H9 (cell line): Measurements from ENCODE around the gene SLC2A5. TPM values are rescaled to one million over a fixed set of nuclear protein-coding genes. Genes with fewer than 3 reads are reported as not detected.

Source experiments
- DNase-seq: peaks from one replicate; pipeline ENCODE4 v3.0.0-alpha.2; 2017
- H2AFZ ChIP-seq: one replicate; pipeline ENCODE4 v1.6.1; 2013; ENCODE audit warnings: mild to moderate bottlenecking, low read length, control low read depth, moderate library complexity
- H2AK5ac ChIP-seq: 2 replicates; pipeline ENCODE4 v1.6.1; 2013; ENCODE audit warnings: low read length, control low read depth, mixed read lengths; ENCODE audit not compliant: insufficient read length
- H2BK120ac ChIP-seq: one replicate; pipeline ENCODE4 v1.6.1; 2013; ENCODE audit warnings: low read depth, mild to moderate bottlenecking, low read length, control low read depth, inconsistent platforms; ENCODE audit not compliant: poor library complexity, severe bottlenecking
- H2BK12ac ChIP-seq: 2 replicates; pipeline ENCODE4 v1.6.1; 2013; ENCODE audit warnings: low read length, control low read depth, mixed read lengths, low read depth; ENCODE audit not compliant: insufficient read length
- H2BK15ac ChIP-seq: 2 replicates; pipeline ENCODE4 v1.6.1; 2013; ENCODE audit warnings: low read depth, low read length, control low read depth
- H2BK20ac ChIP-seq: one replicate; pipeline ENCODE4 v1.6.1; 2013; ENCODE audit warnings: low read depth, mild to moderate bottlenecking, low read length, control low read depth, inconsistent platforms; ENCODE audit not compliant: poor library complexity, severe bottlenecking
- H2BK5ac ChIP-seq: 2 replicates; pipeline ENCODE4 v1.6.1; 2013; ENCODE audit warnings: low read length, control low read depth, mixed read lengths; ENCODE audit not compliant: insufficient read length
- H3K14ac ChIP-seq: 2 replicates; pipeline ENCODE4 v1.6.1; 2013; ENCODE audit warnings: low read length, control low read depth; ENCODE audit not compliant: insufficient read depth
- H3K18ac ChIP-seq: 2 replicates; pipeline ENCODE4 v1.6.1; 2013; ENCODE audit warnings: low read depth, mild to moderate bottlenecking, mixed read lengths, low read length, control low read depth; ENCODE audit not compliant: insufficient read length
- H3K23ac ChIP-seq: 2 replicates; pipeline ENCODE4 v1.6.1; 2013; ENCODE audit warnings: low read length, control low read depth, mixed read lengths, low read depth; ENCODE audit not compliant: insufficient read length
- H3K23me2 ChIP-seq: 2 replicates; pipeline ENCODE4 v1.6.1; 2013; ENCODE audit warnings: low read depth, mild to moderate bottlenecking, mixed read lengths, low read length, control low read depth; ENCODE audit not compliant: insufficient read length, poor library complexity, severe bottlenecking
- H3K27ac ChIP-seq: 2 replicates; pipeline ENCODE4 v1.5.1; 2013; ENCODE audit warnings: low read length, control low read depth, mixed read lengths, low read depth; ENCODE audit not compliant: insufficient read length
- H3K27me3 ChIP-seq: 2 replicates; pipeline ENCODE4 v1.6.1; 2013; ENCODE audit warnings: low read length, control low read depth, inconsistent platforms; ENCODE audit not compliant: insufficient read depth
- H3K4ac ChIP-seq: 2 replicates; pipeline ENCODE4 v1.6.1; 2013; ENCODE audit warnings: low read depth, mild to moderate bottlenecking, control low read depth, inconsistent platforms, low read length, moderate library complexity
- H3K4me1 ChIP-seq: 2 replicates; pipeline ENCODE4 v1.6.1; 2013; ENCODE audit warnings: low read length, control low read depth, inconsistent platforms; ENCODE audit not compliant: insufficient read depth
- H3K4me2 ChIP-seq: 2 replicates; pipeline ENCODE4 v1.6.1; 2013; ENCODE audit warnings: low read length, control low read depth, mixed read lengths; ENCODE audit not compliant: insufficient read length, insufficient read depth
- H3K56ac ChIP-seq: 2 replicates; pipeline ENCODE4 v1.6.1; 2013; ENCODE audit warnings: low read depth, mild to moderate bottlenecking, mixed read lengths, low read length, control low read depth; ENCODE audit not compliant: insufficient read length
- H3K79me1 ChIP-seq: 2 replicates; pipeline ENCODE4 v1.6.1; 2013; ENCODE audit warnings: low read depth, mild to moderate bottlenecking, moderate library complexity, low read length, control low read depth, inconsistent platforms; ENCODE audit not compliant: insufficient read depth, poor library complexity, severe bottlenecking
- H3K79me2 ChIP-seq: 2 replicates; pipeline ENCODE4 v1.6.1; 2013; ENCODE audit warnings: low read length, control low read depth, inconsistent platforms; ENCODE audit not compliant: insufficient read depth
- H3K9ac ChIP-seq: 2 replicates; pipeline ENCODE4 v1.6.1; 2013; ENCODE audit warnings: low read length, control low read depth, mixed read lengths; ENCODE audit not compliant: insufficient read length; ENCODE audit errors: extremely low read depth
- H3K9me3 ChIP-seq: one replicate; pipeline ENCODE4 v1.6.1; 2013; ENCODE audit warnings: low read depth, low read length, inconsistent platforms; ENCODE audit not compliant: control insufficient read depth
- H3T11ph ChIP-seq: one replicate; pipeline ENCODE4 v1.6.1; 2013; ENCODE audit warnings: mild to moderate bottlenecking, low read length, control low read depth, inconsistent platforms
- H4K20me1 ChIP-seq: one replicate; pipeline ENCODE4 v1.6.1; 2013; ENCODE audit not compliant: control insufficient read depth, insufficient read length, insufficient read depth
- H4K5ac ChIP-seq: 2 replicates; pipeline ENCODE4 v1.6.1; 2013; ENCODE audit warnings: low read depth, mild to moderate bottlenecking, mixed read lengths, low read length, control low read depth; ENCODE audit not compliant: insufficient read length
- H4K8ac ChIP-seq: replicated peaks from 2 replicates; pipeline ENCODE4 v1.6.1; 2013; ENCODE audit warnings: low read length, control low read depth, mixed read lengths, low read depth; ENCODE audit not compliant: insufficient read length
- H4K91ac ChIP-seq: 2 replicates; pipeline ENCODE4 v1.6.1; 2013; ENCODE audit warnings: low read depth, mild to moderate bottlenecking, moderate library complexity, mixed read lengths, low read length, control low read depth; ENCODE audit not compliant: insufficient read length
- H3K27ac Mint-ChIP-seq, 3 experiments: 2 replicates in 2 of 3; 3 replicates in 1 of 3; pipeline ENCODE4 v1.8.0; 2020 to 2021; ENCODE audit warnings: mixed read lengths in 3 of 3, mild to moderate bottlenecking in 1 of 3, moderate library complexity in 1 of 3
- H3K27me3 Mint-ChIP-seq: 2 replicates; pipeline ENCODE4 v1.8.0; 2021; ENCODE audit warnings: low read depth, mild to moderate bottlenecking, moderate library complexity, mixed read lengths
- H3K36me3 Mint-ChIP-seq, 3 experiments: 2 replicates in 2 of 3; 3 replicates in 1 of 3; pipeline ENCODE4 v1.8.0; 2020 to 2021; ENCODE audit warnings: low read depth in 3 of 3, mixed read lengths in 3 of 3; ENCODE audit not compliant: insufficient read depth in 1 of 3
- H3K4me1 Mint-ChIP-seq, 2 experiments: 2 replicates each; pipeline ENCODE4 v1.8.0; 2020; ENCODE audit warnings: mixed read lengths in 2 of 2
- H3K4me3 Mint-ChIP-seq, 2 experiments: 2 replicates in 1 of 2; 3 replicates in 1 of 2; pipeline ENCODE4 v1.8.0; 2020 to 2021; ENCODE audit warnings: mild to moderate bottlenecking in 2 of 2, mixed read lengths in 2 of 2, moderate library complexity in 1 of 2
- H3K9me3 Mint-ChIP-seq, 2 experiments: 2 replicates in 1 of 2; 3 replicates in 1 of 2; pipeline ENCODE4 v1.8.0; 2020; ENCODE audit warnings: mild to moderate bottlenecking in 2 of 2, mixed read lengths in 2 of 2, moderate library complexity in 1 of 2
- CTCF ChIP-seq: fragments of 200-600 bp; sonication (generic); conservative IDR thresholded peaks from 3 replicates; pipeline ENCODE4 v1.8.0; 2021; ENCODE audit warnings: antibody characterized with exemption, mild to moderate bottlenecking
- WGBS: extraction: QIAGEN DNeasy Blood & Tissue Kit; methylation state at CpG from one replicate; pipeline ENCODE4 v1.1.7; 2013; ENCODE audit warnings: missing lambda C conversion rate, low lambda C conversion rate, mixed read lengths; ENCODE audit not compliant: insufficient read length; ENCODE audit errors: extremely low coverage; 5-methylcytosine and 5-hydroxymethylcytosine counted together
- total RNA-seq: library from RNA; stranded (reverse); gene quantifications from 2 replicates; pipeline ENCODE4 v1.2.1, GENCODE V29; 2021

SLC2A5 gene
- total RNA-seq, 1 experiment from 2014 or later, result not detected

GRCh38 chr1:9106286-9106685, 36.9 kb upstream of the SLC2A5 start:
- H3K4me1 ChIP-seq, result no peaks in the 10 kb centered on the region; the same call in 1 of the 2 replicates
- TF ChIP-seq CTCF, result no peak
- no peak overlapping the region for H2BK12ac ChIP-seq
- H3K79me1 ChIP-seq, result no peaks in the 10 kb centered on the region
- no peaks in the 10 kb centered on the region for H3K27me3 ChIP-seq
- Mint-ChIP-seq H3K9me3 (0 out of 5 replicates have a peak, but pooled peaks cover 0 to 2% of the 10 kb centered on the region in 2 experiments), H3K27ac (no peak overlapping the region), H3K4me3 (no peak overlapping the region), H3K36me3 (no peaks in the 10 kb centered on the region; a peak in 1 of 7 replicates), H3K4me1 (peaks cover 7 to 16% of the 10 kb centered on the region in 2 experiments), H3K27me3 (peaks cover 2% of the 10 kb centered on the region; the same call in 1 of the 2 replicates)
- no peak overlapping the region for H4K8ac ChIP-seq
- H2AFZ ChIP-seq, result no peak overlapping the region
- H4K91ac ChIP-seq, result no peak overlapping the region
- no peak overlapping the region for H2BK120ac ChIP-seq
- no peak overlapping the region for H2BK15ac ChIP-seq
- H3K23me2 ChIP-seq, result no peaks in the 10 kb centered on the region
- no CpG with 5 or more reads among the region's 14 CpGs for WGBS
- no peak overlapping the region for H2AK5ac ChIP-seq
- H2BK20ac ChIP-seq, result no peak overlapping the region
- no peaks in the 10 kb centered on the region for H3K9me3 ChIP-seq
- no peak overlapping the region for H3K27ac ChIP-seq
- H3K79me2 ChIP-seq, result no peaks in the 10 kb centered on the region
- DNase-seq, result no peak
- no peak overlapping the region for H3K4me2 ChIP-seq
- H3K18ac ChIP-seq, result no peak overlapping the region
- no peak overlapping the region for H3K23ac ChIP-seq
- H3K14ac ChIP-seq, result no peak overlapping the region
- H3K56ac ChIP-seq, result no peak overlapping the region
- no peak overlapping the region for H3K4ac ChIP-seq
- no peak overlapping the region for H2BK5ac ChIP-seq
- H4K5ac ChIP-seq, result no peak overlapping the region
- no peak overlapping the region for H3K9ac ChIP-seq
- no peaks in the 10 kb centered on the region for H4K20me1 ChIP-seq
- H3T11ph ChIP-seq, result no peak overlapping the region
